ENCODE measurements around the gene PTPRG. TPM values are rescaled to one million over a fixed set of nuclear protein-coding genes. Genes with fewer than 3 reads are reported as not detected.

PTPRG gene
- total and polyA plus RNA-seq, 10 of the 15 experiments (the other 5 are each of a cell fraction or from before 2014, with no cell fraction given): 0.29 to 20.7 (median 1.4) TPM

DNA sequence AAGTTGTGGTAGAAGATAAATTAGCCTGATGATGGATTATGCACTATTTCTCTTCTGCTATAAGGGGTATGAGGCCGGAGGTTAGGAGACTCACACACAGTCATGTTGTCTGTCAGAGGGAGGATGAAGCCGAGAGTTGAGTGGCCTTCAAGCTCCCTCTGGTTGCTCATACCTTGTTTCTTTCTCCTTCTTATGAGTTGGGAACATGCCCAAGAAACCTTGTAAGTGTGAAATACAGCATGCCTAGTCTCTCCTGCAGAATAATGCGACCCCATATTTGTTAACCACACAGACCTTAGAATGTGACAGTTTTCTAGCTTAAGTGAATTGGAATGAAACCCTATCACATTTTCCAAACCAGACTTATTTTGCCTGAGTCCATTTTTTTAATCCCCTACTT is 366.7 kb downstream of the PTPRG start:
- POLR2A ChIA-PET: interaction anchor here (1.4 kb wide), 1 partner anchor 12 kb away, joined by 4 read pairs; no protein-coding TSS in a partner anchor
- H3K4me1 ChIP-seq (ENCODE audit: control insufficient read depth, insufficient read depth, low read length): no peaks in the 10 kb centered on the region
- in situ Hi-C loops (cut with MboI) (no loop called here), intact Hi-C loops (cut with micrococcal nuclease; ENCODE audit: unreplicated experiment) (no loop called here)
- WGBS (ENCODE audit: insufficient coverage, insufficient replicate concordance, low lambda C conversion rate, missing lambda C conversion rate): 0% methylated on average over 3 of the region's 3 CpGs
- SMC1A ChIA-PET (ENCODE audit: uncharacterized antibody, unreplicated experiment): interaction anchor here (0.8 to 2.4 kb wide), 14 partner anchors 8 to 362 kb away, joined by 3 to 14 read pairs (median 4); no protein-coding TSS in a partner anchor
- no peak overlapping the region for H3K27ac ChIP-seq (ENCODE audit: control insufficient read depth, insufficient read depth)
- H3K79me2 ChIP-seq (ENCODE audit: control insufficient read depth, insufficient read depth, low read length): no peaks in the 10 kb centered on the region
- H3K36me3 ChIP-seq (ENCODE audit: control insufficient read depth in 2 of 2, insufficient read depth in 2 of 2, low read length in 1 of 2): no peaks in the 10 kb centered on the region
- no peaks in the 10 kb centered on the region for H3K9me3 ChIP-seq (replicated peaks; ENCODE audit: control insufficient read depth, insufficient read depth, low read length)
- FAIRE-seq: no peak
- no peak overlapping the region for H3K4me2 ChIP-seq (ENCODE audit: control insufficient read depth, insufficient read depth)
- no peak overlapping the region for H3K4me3 ChIP-seq
- H4K20me1 ChIP-seq (ENCODE audit: control insufficient read depth, insufficient read depth): no peaks in the 10 kb centered on the region
- RAD21 ChIA-PET (ENCODE audit: unreplicated experiment): interaction anchor here (0.6 to 2.1 kb wide), 7 partner anchors 9 to 363 kb away, joined by 3 to 11 read pairs (median 6); no protein-coding TSS in a partner anchor
- H3K27me3 ChIP-seq (replicated peaks in 1 of 2; ENCODE audit: control insufficient read depth in 2 of 2, insufficient read depth in 2 of 2, low read length in 1 of 2): no peaks in the 10 kb centered on the region
- DNase-seq (ENCODE audit: low read depth, low spot score): no peak
- ATAC-seq: peak; percentile 19; the same call in 1 of the 3 replicates
- CTCF ChIA-PET: interaction anchor here (0.7 to 3.4 kb wide), 9 partner anchors 10 to 259 kb away, joined by 3 to 32 read pairs (median 4); no protein-coding TSS in a partner anchor
- TF ChIP-seq, protein P1, sequence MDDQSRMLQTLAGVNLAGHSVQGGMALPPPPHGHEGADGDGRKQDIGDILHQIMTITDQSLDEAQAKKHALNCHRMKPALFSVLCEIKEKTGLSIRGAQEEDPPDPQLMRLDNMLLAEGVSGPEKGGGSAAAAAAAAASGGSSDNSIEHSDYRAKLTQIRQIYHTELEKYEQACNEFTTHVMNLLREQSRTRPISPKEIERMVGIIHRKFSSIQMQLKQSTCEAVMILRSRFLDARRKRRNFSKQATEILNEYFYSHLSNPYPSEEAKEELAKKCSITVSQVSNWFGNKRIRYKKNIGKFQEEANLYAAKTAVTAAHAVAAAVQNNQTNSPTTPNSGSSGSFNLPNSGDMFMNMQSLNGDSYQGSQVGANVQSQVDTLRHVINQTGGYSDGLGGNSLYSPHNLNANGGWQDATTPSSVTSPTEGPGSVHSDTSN (IDR thresholded peaks at IDR 0.05; ENCODE audit: insufficient replicate concordance, low read depth, low read length): no peak
- TF ChIP-seq, protein P2, sequence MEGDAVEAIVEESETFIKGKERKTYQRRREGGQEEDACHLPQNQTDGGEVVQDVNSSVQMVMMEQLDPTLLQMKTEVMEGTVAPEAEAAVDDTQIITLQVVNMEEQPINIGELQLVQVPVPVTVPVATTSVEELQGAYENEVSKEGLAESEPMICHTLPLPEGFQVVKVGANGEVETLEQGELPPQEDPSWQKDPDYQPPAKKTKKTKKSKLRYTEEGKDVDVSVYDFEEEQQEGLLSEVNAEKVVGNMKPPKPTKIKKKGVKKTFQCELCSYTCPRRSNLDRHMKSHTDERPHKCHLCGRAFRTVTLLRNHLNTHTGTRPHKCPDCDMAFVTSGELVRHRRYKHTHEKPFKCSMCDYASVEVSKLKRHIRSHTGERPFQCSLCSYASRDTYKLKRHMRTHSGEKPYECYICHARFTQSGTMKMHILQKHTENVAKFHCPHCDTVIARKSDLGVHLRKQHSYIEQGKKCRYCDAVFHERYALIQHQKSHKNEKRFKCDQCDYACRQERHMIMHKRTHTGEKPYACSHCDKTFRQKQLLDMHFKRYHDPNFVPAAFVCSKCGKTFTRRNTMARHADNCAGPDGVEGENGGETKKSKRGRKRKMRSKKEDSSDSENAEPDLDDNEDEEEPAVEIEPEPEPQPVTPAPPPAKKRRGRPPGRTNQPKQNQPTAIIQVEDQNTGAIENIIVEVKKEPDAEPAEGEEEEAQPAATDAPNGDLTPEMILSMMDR (IDR thresholded peaks at IDR 0.05 in 2 of 3, conservative IDR thresholded peaks at IDR 0.05 in 1 of 3; ENCODE audit: control insufficient read depth in 2 of 3, extremely low read depth in 1 of 3, insufficient read depth in 1 of 3, low read depth in 3 of 3, low read length in 3 of 3): peak in 1 of 3 experiments; percentile 17; a peak in 1 of 6 replicates
- H3K9ac ChIP-seq (ENCODE audit: control insufficient read depth, insufficient read depth, low read length): no peak overlapping the region
- no peak overlapping the region for H2AFZ ChIP-seq (ENCODE audit: control insufficient read depth, low read depth, low read length)
- no TSS peak for BruUV-seq (replicated peaks)
